Head of caudate nucleus (tissue), 42 donors: ENCODE results near the gene PARD6G.
A peak's percentile ranks its signal among the peaks of the same experiment; 100 is the strongest.
"Not testable (repeated sequence)": the region's sequence is repeated elsewhere in the genome, so short reads cannot be mapped to it uniquely, and the experiment has no call there.

Experiments
- DNase-seq, 42 donors: peaks; one replicate each; pipeline versions ENCODE4 v3.0.0 to v3.0.0-alpha.2; 2020 to 2021; ENCODE audit warnings: mixed read lengths in 7 of 42
- intact Hi-C: fragments of 100-400 bp; cut with DNase I; formaldehyde crosslinking; loops from one replicate; pipeline ENCODE4 v1.15.0; 2022

Gene PARD6G

DNA sequence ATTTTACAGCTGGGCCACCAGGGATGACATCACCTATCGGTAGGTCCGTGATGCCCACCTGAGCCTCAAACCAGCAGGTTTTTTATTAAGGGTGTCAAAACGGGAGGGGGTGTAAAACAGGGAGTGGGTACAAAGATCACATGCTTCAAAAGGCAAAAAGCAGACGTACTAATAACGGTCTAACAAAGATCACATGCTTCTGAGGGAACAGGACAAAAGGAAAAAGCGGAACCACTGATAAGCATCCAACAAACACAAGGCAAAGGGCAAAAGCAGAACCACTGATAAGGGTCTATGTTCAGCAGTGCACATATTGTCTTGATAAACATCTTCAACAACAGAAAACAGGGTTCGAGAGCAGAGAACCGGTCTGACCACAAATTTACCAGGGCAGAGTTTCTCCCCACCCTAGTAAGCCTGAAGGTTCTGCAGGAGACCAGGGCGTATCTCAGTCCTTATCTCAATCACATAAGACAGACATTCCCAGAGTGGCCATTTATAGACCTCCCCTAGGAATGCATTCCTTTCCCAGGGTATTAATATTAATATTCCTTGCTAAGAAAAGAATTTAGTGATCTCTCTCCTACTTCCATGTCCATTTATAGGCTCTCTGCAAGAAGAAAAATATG, 82.5 kb downstream of the PARD6G start:
- DNase-seq, intact Hi-C loops: not testable (repeated sequence)

DNA sequence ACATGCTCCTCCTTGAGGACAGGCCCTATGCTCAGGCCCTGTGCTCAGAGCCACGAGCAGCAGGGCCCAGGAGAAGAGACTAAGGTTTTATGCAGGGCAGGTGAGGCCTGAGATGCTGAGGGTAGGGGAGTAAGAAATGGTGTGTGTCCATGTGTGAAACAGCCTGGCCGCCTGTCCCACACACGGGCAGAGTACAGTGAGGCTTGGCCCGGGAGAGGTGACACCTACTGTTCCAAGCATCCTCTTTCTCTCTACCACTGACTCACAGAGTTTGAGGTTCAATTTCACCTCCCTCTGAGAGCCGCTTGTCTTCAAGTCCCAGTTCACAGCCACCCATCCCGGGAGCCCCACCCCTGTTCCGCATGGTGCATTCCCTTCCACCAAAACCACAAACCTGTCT, 84.1 kb downstream of the PARD6G start:
- intact Hi-C loops = no loop called here

GRCh38 chr18:80161781-80162417, 85.4 kb downstream of the PARD6G start:
- intact Hi-C loops = no loop called here
- DNase-seq = peak in 1 of 42 donors; percentile 29

More for the DNA sequence above, 84.1 kb downstream of the PARD6G start:
- DNase-seq = no peak

DNA sequence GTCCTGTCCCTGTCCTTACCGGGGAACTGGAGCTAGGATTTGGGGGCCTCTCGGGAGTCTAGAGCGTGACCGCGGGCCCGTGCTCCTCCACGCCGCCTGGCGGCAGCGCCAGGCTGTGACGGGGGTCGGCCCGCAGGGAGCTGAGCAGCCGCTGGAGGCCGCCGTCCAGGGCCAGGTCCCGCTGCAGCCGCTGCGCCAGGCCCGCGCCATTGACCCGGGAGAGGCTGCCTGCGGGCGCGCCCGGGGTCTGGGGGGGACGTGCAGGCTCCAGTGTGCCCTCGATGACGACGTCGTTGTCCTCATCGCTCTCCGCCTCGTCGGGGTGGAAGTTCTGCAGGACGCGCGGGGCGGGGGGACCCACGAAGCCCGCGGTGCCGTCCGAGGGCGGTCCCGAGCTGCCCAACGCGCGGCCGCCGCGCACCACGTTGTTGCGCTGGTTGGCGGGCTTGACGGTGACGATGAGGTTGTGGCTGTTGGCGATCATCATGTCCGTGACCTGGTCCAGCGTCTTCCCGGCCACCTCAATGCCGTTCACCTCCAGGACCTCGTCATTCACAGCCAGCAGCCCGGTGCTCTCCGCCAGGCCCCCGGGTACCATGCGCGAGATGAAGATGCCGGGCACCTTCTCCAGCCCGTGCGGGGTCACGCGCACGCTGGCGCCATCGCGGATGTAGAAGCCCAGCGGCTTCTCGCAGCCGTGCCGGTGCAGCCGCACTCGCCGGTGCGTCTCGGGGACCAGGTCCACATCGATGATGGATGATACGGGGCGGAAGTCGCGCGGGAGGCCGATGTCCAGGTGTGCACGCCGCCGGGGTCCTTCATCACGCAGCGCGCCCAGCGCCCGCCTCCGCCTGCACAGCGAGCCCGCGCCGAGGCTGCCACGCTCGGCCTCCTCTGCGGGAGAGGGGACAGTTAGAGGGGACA, 87.3 kb downstream of the PARD6G start:
- peak in 9 of 42 donors; percentile 32 to 74 (median 50) for DNase-seq
- intact Hi-C loops = no loop called here

- intact Hi-C loops = no loop called here
- peak in 1 of 42 donors; percentile 23 for DNase-seq
These were observed 88.9 kb downstream of the PARD6G start for GRCh38 chr18:80158365-80158764.

DNA sequence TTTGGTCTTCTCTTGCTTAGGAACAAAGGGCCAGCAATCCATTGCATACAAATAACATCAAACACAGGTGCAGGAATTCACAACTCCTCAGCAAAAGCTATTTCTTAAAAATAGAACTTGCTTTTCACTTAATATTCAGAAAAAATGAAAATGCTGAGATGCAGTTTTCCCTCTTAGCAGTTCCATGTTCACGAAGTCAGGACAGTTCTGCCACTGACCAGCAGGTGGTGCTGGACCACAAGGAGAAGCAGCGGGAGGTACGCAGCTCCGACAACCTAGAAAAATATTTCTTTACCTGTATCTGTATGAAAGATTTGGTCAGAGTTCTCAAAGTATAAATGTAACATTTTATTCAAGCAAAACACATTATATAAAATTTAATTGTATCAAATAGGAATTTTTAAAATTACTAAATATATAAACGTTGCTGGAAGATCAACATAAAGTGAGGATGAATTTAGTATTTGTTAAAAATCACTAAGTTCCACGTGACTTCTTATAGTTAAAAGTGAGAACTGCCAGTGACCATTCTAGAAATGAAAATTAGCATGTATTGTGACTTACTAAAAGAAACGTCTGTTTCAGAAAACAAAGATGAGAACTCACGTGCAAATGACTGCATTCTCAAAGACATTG, 89.5 kb downstream of the PARD6G start:
- intact Hi-C loops = no loop called here

DNA sequence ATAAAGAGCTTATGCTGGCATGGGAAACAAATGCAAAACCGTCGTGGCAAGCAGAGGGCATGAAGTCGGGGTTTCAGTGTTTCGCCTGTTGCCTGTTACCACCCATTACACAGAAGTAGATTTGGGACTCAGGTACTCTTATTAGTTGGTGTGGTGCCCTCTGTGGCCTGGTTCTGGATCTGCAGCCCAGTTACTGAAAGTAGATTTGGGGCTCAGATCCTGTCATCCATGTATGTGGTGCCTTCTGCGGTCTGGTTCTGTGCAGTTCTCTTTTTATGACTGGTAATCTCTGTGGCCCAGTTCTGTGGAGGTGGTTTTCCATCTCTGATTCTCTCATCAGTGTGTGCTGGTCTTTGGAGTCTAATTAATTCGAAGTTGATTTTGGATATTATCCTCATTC, 93.0 kb downstream of the PARD6G start:
- DNase-seq = peak in 3 of 42 donors; percentile 23 to 55 (median 33)
- intact Hi-C loops = loop anchor here (5.0 kb wide), 1 partner anchor 42 kb away; no protein-coding TSS in a partner anchor

More for the DNA sequence above, 89.5 kb downstream of the PARD6G start:
- peak; percentile 65 to 95 (median 88) for DNase-seq

DNA sequence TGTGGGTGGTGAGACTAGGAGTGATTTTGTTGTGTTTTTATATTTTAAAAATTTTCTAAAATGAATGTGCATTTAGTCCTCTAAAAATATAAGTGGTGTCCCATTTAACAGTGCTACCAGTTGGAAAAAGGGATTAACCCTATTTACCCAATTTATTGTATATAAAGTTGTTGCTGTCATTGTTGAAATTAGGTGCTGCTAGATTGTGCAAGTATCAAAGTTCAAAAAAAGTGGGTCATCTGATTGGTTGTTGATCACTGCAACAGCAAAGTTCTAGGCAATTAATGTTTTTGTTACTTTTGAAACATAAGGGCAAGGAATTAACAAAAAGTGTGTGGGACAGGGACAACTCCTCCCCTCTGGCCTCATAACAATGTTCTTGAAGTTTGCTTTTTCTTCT, 97.6 kb downstream of the PARD6G start:
- intact Hi-C loops = loop anchor here (5.0 kb wide), 1 partner anchor 37 kb away; no protein-coding TSS in a partner anchor
- DNase-seq = no peak

- DNase-seq = peak in 37 of 42 donors; percentile 31 to 79 (median 54)
- intact Hi-C loops = no loop called here
These were observed 98.8 kb downstream of the PARD6G start for GRCh38 chr18:80148326-80149199.

DNA sequence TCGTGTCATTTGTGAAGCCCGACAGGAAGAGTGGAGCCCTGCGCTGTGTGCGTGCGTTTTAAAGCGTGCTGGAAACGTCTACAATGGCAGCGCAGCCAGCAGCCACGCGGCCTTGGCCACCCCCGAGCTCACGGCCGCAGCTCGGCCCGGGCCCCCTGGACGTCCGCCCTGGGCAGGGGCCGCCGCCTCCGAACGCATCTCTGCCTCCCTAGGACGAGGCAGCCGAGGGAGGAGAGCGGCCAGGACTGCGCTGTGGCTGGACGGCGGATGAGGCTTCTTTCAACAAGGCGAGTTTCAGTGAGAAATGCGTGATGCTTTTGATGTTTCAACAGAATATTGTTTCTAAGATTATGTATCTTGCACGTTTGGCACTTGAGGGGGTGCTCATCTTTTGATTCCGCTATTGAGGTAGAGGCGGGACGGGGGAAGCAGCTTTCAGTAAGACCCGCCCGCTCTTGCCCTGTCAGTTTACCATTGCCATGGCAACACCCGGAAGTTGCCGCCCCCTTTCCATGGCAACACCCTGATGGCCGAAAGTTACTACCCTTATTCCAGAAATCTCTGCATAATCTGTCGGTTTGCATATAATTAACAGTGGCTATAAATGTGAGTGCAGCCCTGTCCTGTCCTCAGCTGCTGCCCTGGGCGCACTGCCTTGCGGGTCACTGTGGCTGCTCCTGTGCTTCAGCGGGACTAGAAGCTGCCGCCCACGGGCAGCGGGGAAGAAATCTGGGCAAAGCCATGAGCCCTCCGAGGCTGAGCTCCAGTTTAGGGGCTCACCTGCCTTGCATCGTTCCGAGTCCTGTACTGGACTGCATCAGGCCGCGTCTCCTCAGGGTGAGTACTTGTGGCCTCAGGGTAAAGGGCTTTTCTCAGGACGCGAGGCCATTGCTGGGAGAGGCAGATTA, 99.6 kb downstream of the PARD6G start:
- DNase-seq = peak; percentile 81 to 98 (median 93)
- intact Hi-C loops = no loop called here

DNA sequence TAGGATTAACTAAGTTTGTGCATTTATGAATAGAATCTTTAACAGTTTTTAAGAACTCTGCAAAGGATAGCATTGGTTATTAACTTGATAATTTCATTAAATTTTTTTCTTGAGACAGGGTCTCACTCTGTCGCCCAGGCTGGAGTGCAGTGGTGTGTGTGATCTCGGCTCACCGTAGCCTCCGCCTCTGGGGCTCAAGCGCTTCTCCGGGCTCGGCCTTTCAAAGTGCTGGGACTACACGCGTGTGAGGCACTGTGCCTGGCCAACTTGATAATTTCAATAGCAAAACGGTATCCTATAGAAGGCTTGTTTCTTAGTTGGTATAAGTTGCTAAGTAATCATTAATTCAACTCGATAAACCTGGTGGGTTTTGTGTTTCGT, 100.3 kb downstream of the PARD6G start:
- intact Hi-C loops = no loop called here
- peak in 6 of 42 donors; percentile 17 to 53 (median 26) for DNase-seq

DNA sequence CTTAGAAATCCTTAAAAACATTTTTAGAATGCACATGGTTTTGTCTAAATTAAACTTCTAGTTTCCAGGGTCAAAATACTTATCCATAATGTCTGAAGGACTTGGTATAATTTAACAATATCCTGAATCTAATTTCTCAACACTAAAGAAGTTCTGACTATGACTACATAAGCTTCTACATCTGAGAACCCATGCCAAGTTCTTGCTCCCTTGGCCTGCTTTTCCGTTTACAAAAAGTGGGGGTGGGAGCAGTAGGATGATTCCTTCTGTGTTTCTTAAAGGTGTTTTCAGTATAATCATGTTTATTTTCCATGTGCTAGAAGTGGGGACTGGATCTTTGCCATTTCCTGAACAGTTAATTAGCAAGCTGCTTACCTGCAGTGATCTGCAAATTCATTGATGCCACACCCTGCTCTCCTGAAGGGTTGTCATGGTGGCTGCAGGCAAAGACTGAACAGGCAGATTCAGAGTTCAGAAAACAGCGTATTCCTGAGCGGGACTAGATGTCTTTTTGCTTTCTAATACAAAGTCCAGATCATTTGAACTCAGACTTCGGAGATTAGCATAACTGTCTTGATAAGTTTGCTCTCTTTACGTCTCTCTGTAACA, 102.0 kb downstream of the PARD6G start:
- DNase-seq = no peak
- intact Hi-C loops = no loop called here

DNA sequence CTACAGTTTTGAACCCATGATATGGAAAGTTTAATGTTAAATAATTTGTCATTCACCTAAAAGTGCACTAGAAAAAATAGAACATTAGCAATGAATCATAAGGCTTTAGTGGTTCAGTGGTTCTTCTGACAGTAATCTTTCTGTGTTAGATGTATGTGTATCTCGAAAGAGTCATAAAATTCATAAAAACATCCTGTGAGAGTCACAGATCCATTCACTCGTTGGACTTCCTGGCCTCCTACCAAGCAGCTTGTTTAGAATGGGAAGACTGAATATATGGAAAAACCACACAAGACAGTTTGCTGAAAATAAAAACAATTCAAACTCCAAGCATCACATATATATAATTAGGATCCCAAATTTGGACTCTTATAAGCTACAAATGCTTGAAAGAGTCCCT, 103.4 kb downstream of the PARD6G start:
- intact Hi-C loops = no loop called here

DNA sequence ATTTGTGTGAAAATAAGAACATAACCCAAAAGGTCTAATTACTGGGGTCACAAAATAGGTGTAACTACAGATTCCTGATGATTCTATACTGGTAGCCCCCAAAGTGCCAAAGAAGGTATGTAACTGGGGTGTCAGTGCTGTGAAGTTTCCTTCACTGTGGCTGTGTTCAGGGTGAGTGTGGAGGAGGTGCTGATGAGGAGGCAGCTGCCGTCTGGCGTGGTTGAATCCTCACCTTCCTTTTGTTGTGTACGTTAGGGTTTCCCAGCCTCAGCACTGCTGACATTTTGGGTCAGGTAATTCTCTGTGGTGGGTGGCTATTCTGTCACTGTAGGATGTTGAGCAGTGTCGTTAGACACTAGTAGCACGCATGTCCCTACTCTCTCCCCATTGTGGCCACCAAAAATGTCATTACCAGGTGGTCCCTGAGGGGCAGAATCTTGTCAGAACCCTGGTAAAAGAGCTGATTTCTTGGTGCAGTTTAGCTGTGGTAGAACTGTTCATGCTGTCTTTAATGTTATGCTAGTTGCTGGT, 106.8 kb downstream of the PARD6G start:
- intact Hi-C loops = no loop called here
- DNase-seq = peak in 4 of 42 donors; percentile 22 to 48 (median 38)

More for the DNA sequence above, 103.4 kb downstream of the PARD6G start:
- no peak for DNase-seq

DNA sequence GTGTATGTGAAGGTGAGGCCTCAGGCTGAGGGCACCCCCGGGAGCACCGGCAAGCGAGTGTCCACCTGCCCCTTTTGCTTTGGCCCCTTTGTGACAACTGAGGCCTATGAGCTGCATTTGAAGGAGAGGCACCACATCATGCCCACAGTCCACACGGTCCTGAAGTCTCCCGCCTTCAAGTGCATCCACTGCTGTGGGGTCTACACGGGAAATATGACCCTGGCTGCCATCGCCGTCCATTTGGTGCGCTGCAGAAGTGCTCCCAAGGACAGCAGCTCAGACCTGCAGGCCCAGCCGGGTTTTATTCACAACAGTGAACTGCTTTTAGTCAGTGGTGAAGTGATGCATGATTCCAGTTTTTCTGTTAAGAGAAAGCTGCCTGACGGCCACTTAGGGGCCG, 109.3 kb downstream of the PARD6G start:
- intact Hi-C loops = no loop called here
- DNase-seq = no peak

DNA sequence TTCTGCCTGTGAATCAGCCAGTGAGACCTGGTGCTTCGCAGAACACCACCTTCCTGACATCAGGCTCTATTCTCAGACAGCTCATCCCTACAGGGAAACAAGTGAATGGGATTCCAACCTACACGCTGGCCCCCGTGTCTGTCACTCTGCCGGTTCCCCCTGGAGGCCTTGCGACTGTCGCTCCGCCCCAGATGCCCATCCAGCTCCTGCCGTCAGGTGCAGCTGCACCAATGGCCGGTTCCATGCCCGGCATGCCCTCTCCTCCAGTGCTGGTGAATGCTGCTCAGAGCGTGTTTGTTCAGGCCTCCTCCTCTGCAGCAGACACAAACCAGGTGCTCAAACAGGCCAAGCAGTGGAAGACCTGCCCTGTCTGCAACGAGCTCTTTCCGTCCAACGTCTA, 110.2 kb downstream of the PARD6G start:
- DNase-seq = no peak
- intact Hi-C loops = no loop called here

GRCh38 chr18:80136679-80137078, 110.6 kb downstream of the PARD6G start:
- intact Hi-C loops = no loop called here
- no peak for DNase-seq
